Lung (tissue), 12 donors: ENCODE data around the gene NPIPB6. TPM values are rescaled to one million over a fixed set of nuclear protein-coding genes. Genes with fewer than 3 reads are reported as not detected.

Experiments
- ATAC-seq: fragments of 200-7000 bp; cut with Tn5 transposase; one replicate; pipeline ENCODE4 v1.9.1; 2020; ENCODE audit warnings: moderate number of reproducible peaks; ENCODE audit not compliant: insufficient read depth, low FRiP score
- DNase-seq, 3 donors: peaks; one replicate each; pipeline ENCODE4 v3.0.0-alpha.2; 2013 to 2017
- H3K27ac ChIP-seq, 2 donors: one replicate each; pipeline ENCODE4 v1.5.1; 2013; ENCODE audit warnings: mild to moderate bottlenecking in 2 of 2, moderate library complexity in 2 of 2, control low read depth in 1 of 2, inconsistent platforms in 1 of 2, low read depth in 1 of 2, low read length in 1 of 2
- H3K27me3 ChIP-seq, 3 donors: one replicate each; pipeline ENCODE4 v1.5.1; 2013; ENCODE audit warnings: low read length in 2 of 3; ENCODE audit not compliant: control insufficient read depth in 3 of 3, insufficient read depth in 3 of 3
- H3K36me3 ChIP-seq, 4 donors: one replicate each; pipeline ENCODE4 v1.5.1; 2013; ENCODE audit warnings: low read length in 4 of 4, mild to moderate bottlenecking in 1 of 4, moderate library complexity in 1 of 4; ENCODE audit not compliant: control insufficient read depth in 4 of 4, insufficient read depth in 4 of 4
- H3K4me1 ChIP-seq, 5 donors: one replicate each; pipeline ENCODE4 v1.5.1; 2013; ENCODE audit warnings: low read length in 5 of 5, mild to moderate bottlenecking in 2 of 5, moderate library complexity in 1 of 5; ENCODE audit not compliant: control insufficient read depth in 5 of 5, insufficient read depth in 5 of 5
- H3K4me3 ChIP-seq: one replicate; pipeline ENCODE4 v1.5.1; 2013; ENCODE audit warnings: mild to moderate bottlenecking, control low read depth, moderate library complexity
- H3K9ac ChIP-seq, 2 donors: one replicate each; pipeline ENCODE4 v1.5.1; 2013; ENCODE audit warnings: low read length in 2 of 2, control low read depth in 1 of 2; ENCODE audit not compliant: insufficient read depth in 1 of 2
- H3K9me3 ChIP-seq, 4 donors: one replicate each; pipeline ENCODE4 v1.5.1; 2013; ENCODE audit warnings: low read length in 3 of 4, mild to moderate bottlenecking in 1 of 4, moderate library complexity in 1 of 4; ENCODE audit not compliant: control insufficient read depth in 4 of 4, insufficient read depth in 3 of 4
- CTCF ChIP-seq: IDR thresholded peaks from 2 replicates; pipeline ENCODE4 v1.5.1; 2012; ENCODE audit warnings: mild to moderate bottlenecking; ENCODE audit errors: control extremely low read depth, extremely low read depth
- WGBS, 2 donors: extraction: QIAGEN DNeasy Blood & Tissue Kit; methylation state at CpG; one replicate each; pipeline ENCODE4 v1.1.7; 2013; 5-methylcytosine and 5-hydroxymethylcytosine counted together
- polyA plus RNA-seq, 2 donors: library from polyadenylated mRNA; stranded (reverse); fragments of 200-250 nt; gene quantifications; one replicate each; pipeline ENCODE4 v1.2.1, GENCODE V29; 2013
- total RNA-seq, 2 donors: library from RNA; depleted of rRNA in 1 of 2; stranded (reverse); fragments of >200 nt in 1 of 2; gene quantifications; one replicate each; pipeline ENCODE4 v1.2.1, GENCODE V29; 2014 to 2021
- donor health status: control.
- donor health status: control.
- donor health status: Bipolar disorder and iron deficiency.
- donor health status: healthy.
- donor health status: DM: yes; HTN: yes; CAD: no.

Gene NPIPB6
- total and polyA plus RNA-seq, 4 donors: 0.14 to 6.1 (median 1.4) TPM

GRCh38 chr16:28312327-28312726 is 51.0 kb downstream of the NPIPB6 start:
- Histone ChIP-seq H3K36me3 (no peaks in the 10 kb centered on the region), H3K4me1 (peaks cover 0 to 2% (median 0%) of the 10 kb centered on the region in 5 donors), H3K27me3 (no peaks in the 10 kb centered on the region), H3K9ac (no peak overlapping the region), H3K4me3 (no peak overlapping the region), H3K27ac (no peak overlapping the region), H3K9me3 (no peaks in the 10 kb centered on the region)
- WGBS, 2 donors: 93 to 94% methylated on average over 10 of the region's 10 CpGs
- no peak for ATAC-seq
- DNase-seq: no peak
- TF ChIP-seq CTCF: no peak

GRCh38 chr16:28311913-28312312 is 51.4 kb downstream of the NPIPB6 start:
- Histone ChIP-seq H3K27me3 (no peaks in the 10 kb centered on the region), H3K4me3 (no peak overlapping the region), H3K4me1 (peaks cover 0 to 2% (median 0%) of the 10 kb centered on the region in 5 donors), H3K36me3 (no peaks in the 10 kb centered on the region), H3K9ac (no peak overlapping the region), H3K9me3 (no peaks in the 10 kb centered on the region), H3K27ac (no peak overlapping the region)
- ATAC-seq (no peak), DNase-seq (no peak)
- WGBS, 2 donors: 90 to 91% methylated on average over 14 of the region's 14 CpGs
- TF ChIP-seq CTCF: no peak

- no peak for ATAC-seq
- H3K27ac ChIP-seq: no peak overlapping the region
- no peak overlapping the region for H3K9ac ChIP-seq
- no peaks in the 10 kb centered on the region for H3K9me3 ChIP-seq
- H3K4me1 ChIP-seq: peaks cover 0 to 2% (median 0%) of the 10 kb centered on the region in 5 donors
- no peaks in the 10 kb centered on the region for H3K36me3 ChIP-seq
- DNase-seq: no peak
- H3K27me3 ChIP-seq: no peaks in the 10 kb centered on the region
- 95 to 97% methylated on average over 4 of the region's 4 CpGs for WGBS, 2 donors
- H3K4me3 ChIP-seq: no peak overlapping the region
- TF ChIP-seq CTCF: no peak
These were observed 51.9 kb downstream of the NPIPB6 start for GRCh38 chr16:28311413-28311812.

GRCh38 chr16:28310796-28311195 is 52.5 kb downstream of the NPIPB6 start:
- Histone ChIP-seq H3K9ac (no peak overlapping the region), H3K27me3 (no peaks in the 10 kb centered on the region), H3K36me3 (no peaks in the 10 kb centered on the region), H3K4me3 (no peak overlapping the region), H3K27ac (no peak overlapping the region), H3K4me1 (peaks cover 0 to 2% (median 0%) of the 10 kb centered on the region in 5 donors), H3K9me3 (no peaks in the 10 kb centered on the region)
- 94 to 96% methylated on average over 11 of the region's 11 CpGs for WGBS, 2 donors
- no peak for TF ChIP-seq CTCF
- no peak for DNase-seq
- no peak for ATAC-seq
